Brain microvascular endothelial cell (primary cell): ENCODE measurements around the gene ZNF804A.

Experiments used
- DNase-seq: peaks from one replicate; pipeline ENCODE4 v3.0.0-alpha.2; 2020
- H3K27ac ChIP-seq: fragments of 250-450 bp; sonication (Bioruptor Pico); 2 replicates; pipeline ENCODE4 v1.5.1; 2020; ENCODE audit warnings: mild to moderate bottlenecking, moderate library complexity
- H3K27me3 ChIP-seq: fragments of 250-450 bp; sonication (Bioruptor Pico); replicated peaks from 2 replicates; pipeline ENCODE4 v1.5.1; 2020; ENCODE audit warnings: mild to moderate bottlenecking
- H3K36me3 ChIP-seq: fragments of 250-450 bp; sonication (Bioruptor Pico); replicated peaks from 2 replicates; pipeline ENCODE4 v1.5.1; 2020; ENCODE audit warnings: mild to moderate bottlenecking
- H3K4me3 ChIP-seq: 2 replicates; pipeline ENCODE4 v1.5.1; 2011; ENCODE audit warnings: low read depth, mild to moderate bottlenecking, control low read depth, low read length, moderate library complexity
- CTCF ChIP-seq: IDR thresholded peaks from 2 replicates; pipeline ENCODE4 v1.5.1; 2011; ENCODE audit warnings: low read depth, mild to moderate bottlenecking, moderate library complexity, low read length, control low read depth, inconsistent platforms; ENCODE audit errors: missing control alignments
- in situ Hi-C: cut with HindIII; loops from 2 replicates; pipeline ENCODE4 v1.10.0; 2017; ENCODE audit warnings: low sequenced_read_pairs, low pct_ligation_motif_present

Gene ZNF804A

GRCh38 chr2:184598002-184598315 is 370 bp upstream of the ZNF804A start:
- no peaks in the 10 kb centered on the region for H3K36me3 ChIP-seq
- peak overlapping the region; percentile 67 for H3K27ac ChIP-seq
- DNase-seq: peak; percentile 36
- peak overlapping the region; percentile 71 for H3K4me3 ChIP-seq
- no peak for TF ChIP-seq CTCF
- in situ Hi-C loops: no loop called here
- H3K27me3 ChIP-seq: no peaks in the 10 kb centered on the region

- Histone ChIP-seq H3K27ac (peak overlapping the region; percentile 67), H3K4me3 (peak overlapping the region; percentile 71), H3K36me3 (no peaks in the 10 kb centered on the region), H3K27me3 (no peaks in the 10 kb centered on the region)
- in situ Hi-C loops: no loop called here
- DNase-seq: peak; percentile 30
- TF ChIP-seq CTCF: no peak
Observed at GRCh38 chr2:184599054-184599871, 934 bp downstream of the ZNF804A start.

GRCh38 chr2:184599872-184600222 is 1.5 kb downstream of the ZNF804A start:
- no peak for DNase-seq
- no peak for TF ChIP-seq CTCF
- Histone ChIP-seq H3K4me3 (peak overlapping the region; percentile 71), H3K27ac (peak overlapping the region; percentile 67), H3K27me3 (no peaks in the 10 kb centered on the region), H3K36me3 (no peaks in the 10 kb centered on the region)
- in situ Hi-C loops: no loop called here

- Histone ChIP-seq H3K27me3 (no peaks in the 10 kb centered on the region), H3K36me3 (no peaks in the 10 kb centered on the region), H3K4me3 (no peak overlapping the region), H3K27ac (no peak overlapping the region)
- no peak for TF ChIP-seq CTCF
- in situ Hi-C loops: no loop called here
- no peak for DNase-seq
Observed at GRCh38 chr2:184602734-184603133, 4.4 kb downstream of the ZNF804A start.

- Histone ChIP-seq H3K27ac (peak overlapping the region; percentile 5), H3K36me3 (no peaks in the 10 kb centered on the region), H3K4me3 (no peak overlapping the region), H3K27me3 (no peaks in the 10 kb centered on the region)
- in situ Hi-C loops: no loop called here
- DNase-seq: peak; percentile 15
- no peak for TF ChIP-seq CTCF
Observed at GRCh38 chr2:184610891-184611290, 12.6 kb downstream of the ZNF804A start.
